NCI-H1417 treated with DMSO at 0.1 percent for 48 hours (cell line): ENCODE data around the gene MDM2.

Source experiments
- DNase-seq: peaks from one replicate; lab custom pipeline; 2025; lab: John Stamatoyannopoulos, UW

MDM2 gene

GRCh38 chr12:68878846-68879245 is 70.9 kb downstream of the MDM2 start:
- no peak for DNase-seq

- DNase-seq: no peak
Observed at GRCh38 chr12:68880660-68881325, 72.8 kb downstream of the MDM2 start.

GRCh38 chr12:68882251-68882964 is 74.4 kb downstream of the MDM2 start:
- no peak for DNase-seq

GRCh38 chr12:68883151-68883550 is 75.2 kb downstream of the MDM2 start:
- DNase-seq: no peak

- DNase-seq: no peak
Observed at GRCh38 chr12:68884251-68884650, 76.3 kb downstream of the MDM2 start.

GRCh38 chr12:68885381-68885780 is 77.4 kb downstream of the MDM2 start:
- no peak for DNase-seq

GRCh38 chr12:68886636-68887572 is 78.9 kb downstream of the MDM2 start:
- no peak for DNase-seq

GRCh38 chr12:68887641-68888040 is 79.7 kb downstream of the MDM2 start:
- DNase-seq: no peak

GRCh38 chr12:68888243-68888642 is 80.3 kb downstream of the MDM2 start:
- no peak for DNase-seq

GRCh38 chr12:68890701-68891113 is 82.7 kb downstream of the MDM2 start:
- no peak for DNase-seq

- DNase-seq: no peak
Observed at GRCh38 chr12:68891141-68891540, 83.2 kb downstream of the MDM2 start.

- no peak for DNase-seq
Observed at GRCh38 chr12:68893201-68893600, 85.2 kb downstream of the MDM2 start.

- DNase-seq: no peak
Observed at GRCh38 chr12:68893741-68894140, 85.8 kb downstream of the MDM2 start.

GRCh38 chr12:68894276-68894855 is 86.4 kb downstream of the MDM2 start:
- DNase-seq: no peak

GRCh38 chr12:68896881-68897540 is 89.0 kb downstream of the MDM2 start:
- no peak for DNase-seq

GRCh38 chr12:68899251-68899771 is 91.3 kb downstream of the MDM2 start:
- no peak for DNase-seq

- no peak for DNase-seq
Observed at GRCh38 chr12:68900241-68900640, 92.3 kb downstream of the MDM2 start.
